GM06990 (cell line): Measurements from ENCODE around the gene DLL4.
"Not testable (repeated sequence)": the region's sequence is repeated elsewhere in the genome, so short reads cannot be mapped to it uniquely, and the experiment has no call there.

Source experiments
- DNase-seq: peaks from one replicate; pipeline ENCODE4 v3.0.0-alpha.2; 2011; ENCODE audit not compliant: insufficient read length; ENCODE audit errors: extremely low read depth
- H3K27me3 ChIP-seq: replicated peaks from 2 replicates; pipeline ENCODE4 v1.6.0; 2011; ENCODE audit warnings: low read length; ENCODE audit not compliant: control insufficient read depth, insufficient read depth
- H3K36me3 ChIP-seq: 2 replicates; pipeline ENCODE4 v1.5.1; 2011; ENCODE audit warnings: low read length; ENCODE audit not compliant: control insufficient read depth, insufficient read depth
- H3K4me3 ChIP-seq: replicated peaks from 2 replicates; pipeline ENCODE4 v1.5.1; 2011; ENCODE audit warnings: low read depth, mild to moderate bottlenecking, control low read depth, low read length
- CTCF ChIP-seq: IDR thresholded peaks from 2 replicates; pipeline ENCODE4 v1.5.1; 2011; ENCODE audit warnings: low read length, control low read depth, mild to moderate bottlenecking, inconsistent platforms; ENCODE audit not compliant: insufficient read depth, poor library complexity, severe bottlenecking

Gene DLL4

GRCh38 chr15:40959331-40960141 lies 30.4 kb downstream of the DLL4 start:
- H3K36me3 ChIP-seq: no peaks in the 10 kb centered on the region; the same call in 1 of the 2 replicates
- no peak for DNase-seq
- no peaks in the 10 kb centered on the region for H3K27me3 ChIP-seq
- TF ChIP-seq CTCF: no peak
- H3K4me3 ChIP-seq: no peak overlapping the region

GRCh38 chr15:40960151-40960885 lies 31.2 kb downstream of the DLL4 start:
- no peak for TF ChIP-seq CTCF
- DNase-seq: no peak
- no peak overlapping the region for H3K4me3 ChIP-seq
- H3K27me3 ChIP-seq: no peaks in the 10 kb centered on the region
- H3K36me3 ChIP-seq: no peaks in the 10 kb centered on the region; the same call in 1 of the 2 replicates

GRCh38 chr15:40960925-40961324 lies 31.8 kb downstream of the DLL4 start:
- H3K4me3 ChIP-seq: no peak overlapping the region
- H3K36me3 ChIP-seq: no peaks in the 10 kb centered on the region; the same call in 1 of the 2 replicates
- no peaks in the 10 kb centered on the region for H3K27me3 ChIP-seq
- no peak for TF ChIP-seq CTCF
- no peak for DNase-seq

GRCh38 chr15:40961740-40962139 lies 32.6 kb downstream of the DLL4 start:
- not testable (repeated sequence) for DNase-seq, H3K4me3 ChIP-seq, H3K36me3 ChIP-seq, H3K27me3 ChIP-seq

GRCh38 chr15:40962317-40962716 lies 33.2 kb downstream of the DLL4 start:
- not testable (repeated sequence) for H3K36me3 ChIP-seq, H3K4me3 ChIP-seq, H3K27me3 ChIP-seq, DNase-seq

- Histone ChIP-seq H3K36me3 (no peaks in the 10 kb centered on the region), H3K27me3 (no peaks in the 10 kb centered on the region), H3K4me3 (no peak overlapping the region)
- DNase-seq: no peak
- no peak for TF ChIP-seq CTCF
Observed at GRCh38 chr15:40963201-40963600, 34.1 kb downstream of the DLL4 start.
